Cortex of kidney (tissue), 1 donor: Measurements from ENCODE around the gene STAT5A.
"Not testable (repeated sequence)": the region's sequence is repeated elsewhere in the genome, so short reads cannot be mapped to it uniquely, and the experiment has no call there.

Source experiments
- DNase-seq: peaks from one replicate; lab custom pipeline; 2025; lab: John Stamatoyannopoulos, UW

The STAT5A gene

DNA sequence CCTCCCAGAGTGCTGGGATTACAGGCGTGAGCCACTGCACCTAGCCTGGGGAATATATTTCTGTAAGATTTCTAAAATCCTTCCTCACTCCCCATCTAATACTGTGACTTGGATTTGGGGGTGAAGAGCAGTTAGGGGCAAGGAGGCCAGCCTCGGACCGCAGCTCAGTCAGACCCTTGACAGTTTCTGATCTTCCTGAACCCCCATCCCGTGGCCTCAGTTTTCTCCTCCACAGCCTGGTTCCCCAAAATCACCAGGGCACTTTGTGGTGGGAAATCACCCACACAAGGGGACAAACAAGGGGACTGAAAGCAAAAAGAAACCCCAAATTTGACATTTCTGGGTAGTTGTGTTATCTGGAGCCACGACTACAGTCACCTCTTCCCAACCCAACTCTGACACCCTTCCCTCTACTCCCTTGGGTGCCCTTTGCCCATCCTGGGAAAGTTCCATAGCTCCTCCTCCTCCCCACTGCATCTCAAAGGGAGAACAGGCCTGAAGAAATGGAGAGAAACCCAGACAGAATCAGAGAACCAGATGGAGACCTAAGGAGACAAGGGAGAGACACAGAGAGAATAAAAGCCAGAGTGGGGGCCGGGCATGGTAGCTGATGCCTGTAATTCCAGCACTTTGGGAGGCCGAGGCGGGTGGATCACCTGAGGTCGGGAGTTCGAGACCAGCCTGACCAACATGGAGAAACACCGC lies 2.8 kb upstream of the STAT5A start:
- DNase-seq, result no peak

DNA sequence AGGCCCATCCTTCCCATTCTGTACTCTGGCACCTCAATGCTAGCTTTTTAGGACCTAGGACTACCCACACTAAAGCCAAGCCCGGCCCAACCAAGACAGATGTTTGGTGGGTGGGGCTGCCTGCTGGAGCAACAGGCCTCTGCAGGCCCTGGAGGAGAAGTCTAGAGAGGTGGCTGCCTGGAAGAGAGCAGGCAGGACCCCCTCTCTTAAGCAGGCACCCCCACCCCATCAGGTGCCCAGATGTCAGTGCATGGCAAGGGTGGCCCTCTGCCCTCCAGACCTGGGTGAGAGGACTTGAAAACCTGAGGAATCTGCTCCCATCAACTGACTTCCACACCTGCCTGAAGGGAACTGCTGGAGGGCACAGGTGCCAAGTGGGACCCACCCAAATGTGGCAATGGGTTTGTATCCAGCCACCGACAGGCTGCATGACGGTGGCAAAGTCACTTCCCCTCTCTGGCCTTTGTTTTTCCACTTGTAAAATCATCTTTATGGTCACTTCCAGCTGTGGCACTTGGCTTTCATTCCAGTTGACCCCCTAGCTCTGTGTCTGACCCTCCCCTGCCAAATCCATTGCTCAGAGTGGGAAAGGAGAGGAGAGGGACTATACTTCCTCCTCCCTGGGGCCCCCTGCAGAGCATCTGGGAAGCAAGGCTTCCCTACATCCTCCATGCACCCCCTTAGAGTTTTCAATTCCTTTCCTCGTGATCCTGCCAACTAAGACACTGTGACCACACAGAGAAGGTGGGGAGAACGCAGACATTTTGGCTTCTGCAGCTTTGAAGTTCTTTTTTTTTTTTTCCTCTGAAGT lies 1.7 kb upstream of the STAT5A start:
- DNase-seq, result no peak

DNA sequence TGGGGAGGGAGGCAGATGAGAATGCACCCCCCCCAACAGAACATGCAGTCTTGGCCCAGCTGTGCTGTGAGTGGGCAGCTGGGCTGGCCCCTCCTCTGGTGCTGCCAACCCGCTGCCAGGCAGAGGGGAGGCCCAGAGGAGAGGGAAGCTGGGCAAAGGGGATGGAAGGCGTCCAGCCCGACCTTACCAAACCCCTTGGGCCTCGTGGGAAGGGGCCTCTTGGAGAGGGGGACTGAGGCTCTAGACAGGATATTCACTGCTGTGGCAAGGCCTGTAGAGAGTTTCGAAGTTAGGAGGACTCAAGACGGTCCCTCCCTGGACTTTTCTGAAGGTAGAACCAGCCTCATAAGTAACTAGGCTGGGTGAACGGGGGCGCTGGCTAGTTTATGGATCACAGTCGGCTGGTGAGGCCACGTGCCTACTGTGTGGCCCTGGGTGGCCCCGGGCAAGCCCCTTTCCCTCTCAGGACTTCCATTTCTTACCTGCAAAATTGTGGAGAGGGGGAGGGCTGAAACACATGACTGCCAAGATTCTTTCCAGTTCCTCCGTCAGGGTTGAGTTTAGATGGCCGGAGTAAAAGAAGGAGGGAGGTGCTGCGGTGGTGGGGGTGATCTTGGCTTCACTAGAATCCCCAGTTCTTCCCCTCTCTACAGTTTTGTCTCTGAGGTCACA lies 857 bp upstream of the STAT5A start:
- DNase-seq, result no peak

DNA sequence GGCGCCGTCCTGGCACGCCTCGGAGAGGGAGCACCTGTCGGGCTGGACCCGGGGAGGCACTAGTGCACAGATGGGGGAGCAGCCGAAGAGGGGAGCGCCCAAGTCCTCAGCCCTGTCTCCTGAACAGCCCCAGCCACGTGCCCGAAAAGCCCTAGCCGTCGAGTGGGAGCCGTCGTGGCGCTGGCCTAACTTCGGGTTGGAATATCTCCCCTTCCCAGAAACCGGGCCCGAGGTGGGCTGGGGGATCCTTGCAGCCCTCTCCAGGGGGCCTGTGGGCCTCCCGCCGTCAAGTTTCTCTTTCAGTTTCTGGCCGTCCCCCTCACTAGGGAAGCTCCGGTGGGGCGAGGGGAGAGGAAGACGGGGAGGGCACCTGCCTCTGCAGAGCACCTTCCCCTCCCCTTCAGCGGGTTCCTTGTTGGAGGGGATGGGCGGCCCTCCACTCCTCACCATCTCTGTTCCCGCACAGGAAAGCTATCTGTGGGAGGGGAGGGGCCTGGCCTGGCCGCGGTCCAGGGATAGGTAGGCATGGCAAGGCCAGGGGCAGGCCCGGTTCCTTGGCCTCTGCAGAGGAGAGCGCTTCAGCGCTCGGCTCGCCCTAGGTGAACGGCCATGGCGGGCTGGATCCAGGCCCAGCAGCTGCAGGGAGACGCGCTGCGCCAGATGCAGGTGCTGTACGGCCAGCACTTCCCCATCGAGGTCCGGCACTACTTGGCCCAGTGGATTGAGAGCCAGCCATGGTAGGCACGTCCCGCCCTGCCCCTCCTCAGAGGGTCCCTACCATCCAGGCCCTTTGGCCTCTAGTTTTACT lies 709 bp downstream of the STAT5A start:
- no peak for DNase-seq

DNA sequence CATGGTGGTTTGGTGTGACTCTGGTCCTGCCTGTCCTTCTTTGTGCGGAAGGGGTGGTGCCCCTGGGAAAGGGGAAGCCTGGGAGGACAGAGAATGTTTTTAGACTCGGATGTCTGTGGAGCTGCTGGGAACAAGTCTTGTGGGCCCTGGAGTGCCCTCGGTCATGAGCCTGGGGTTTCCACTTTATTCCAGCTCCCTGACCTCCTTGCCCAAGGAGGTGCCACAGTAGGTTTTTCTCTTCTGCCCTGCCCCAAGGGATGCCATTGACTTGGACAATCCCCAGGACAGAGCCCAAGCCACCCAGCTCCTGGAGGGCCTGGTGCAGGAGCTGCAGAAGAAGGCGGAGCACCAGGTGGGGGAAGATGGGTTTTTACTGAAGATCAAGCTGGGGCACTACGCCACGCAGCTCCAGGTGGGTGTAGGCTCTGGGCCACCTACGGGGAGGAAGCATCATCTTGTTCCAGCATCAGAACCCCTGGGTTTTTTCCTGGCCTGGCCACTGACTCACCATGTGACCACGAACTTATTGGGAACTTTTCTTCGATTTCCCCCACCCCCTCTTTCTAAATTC lies 1.4 kb downstream of the STAT5A start:
- DNase-seq, result no peak

DNA sequence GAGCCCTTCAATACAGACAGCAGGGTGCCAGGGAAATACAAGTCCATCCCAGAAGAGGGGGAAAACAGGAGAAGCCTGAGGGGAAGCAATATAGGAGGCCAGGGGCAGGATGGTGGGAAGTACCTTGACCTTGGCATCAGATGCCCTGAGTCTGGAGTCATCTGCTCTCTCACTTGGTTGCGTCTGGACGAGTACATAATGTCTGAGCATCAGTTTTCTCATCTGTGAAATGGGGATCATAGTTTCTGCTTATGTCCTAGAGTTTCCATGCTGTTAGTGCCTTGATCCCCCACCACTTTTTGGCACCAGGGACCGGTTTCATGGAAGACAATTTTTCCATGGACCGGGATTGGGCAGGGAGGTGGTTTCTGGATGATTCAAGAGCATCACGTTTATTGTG lies 2.3 kb downstream of the STAT5A start:
- DNase-seq, result no peak

DNA sequence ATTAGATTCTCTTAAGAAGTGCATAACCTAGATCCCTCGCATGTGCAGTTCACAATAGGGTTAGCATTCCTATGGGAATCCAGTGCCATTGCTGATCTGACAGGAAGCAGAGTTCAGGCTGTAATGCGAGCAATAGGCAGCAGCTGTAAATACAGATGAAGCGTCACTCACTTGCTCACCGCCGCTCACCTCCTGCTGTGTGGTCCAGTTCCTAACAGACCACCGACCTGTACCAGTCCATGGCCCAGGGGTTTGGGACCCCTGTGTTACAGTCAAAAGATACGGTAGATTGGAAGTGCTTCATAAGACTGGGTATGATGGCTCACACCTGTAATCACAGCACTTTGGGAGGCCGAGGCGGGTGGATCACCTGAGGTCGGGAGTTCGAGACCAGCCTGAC lies 2.8 kb downstream of the STAT5A start:
- DNase-seq, result no peak

DNA sequence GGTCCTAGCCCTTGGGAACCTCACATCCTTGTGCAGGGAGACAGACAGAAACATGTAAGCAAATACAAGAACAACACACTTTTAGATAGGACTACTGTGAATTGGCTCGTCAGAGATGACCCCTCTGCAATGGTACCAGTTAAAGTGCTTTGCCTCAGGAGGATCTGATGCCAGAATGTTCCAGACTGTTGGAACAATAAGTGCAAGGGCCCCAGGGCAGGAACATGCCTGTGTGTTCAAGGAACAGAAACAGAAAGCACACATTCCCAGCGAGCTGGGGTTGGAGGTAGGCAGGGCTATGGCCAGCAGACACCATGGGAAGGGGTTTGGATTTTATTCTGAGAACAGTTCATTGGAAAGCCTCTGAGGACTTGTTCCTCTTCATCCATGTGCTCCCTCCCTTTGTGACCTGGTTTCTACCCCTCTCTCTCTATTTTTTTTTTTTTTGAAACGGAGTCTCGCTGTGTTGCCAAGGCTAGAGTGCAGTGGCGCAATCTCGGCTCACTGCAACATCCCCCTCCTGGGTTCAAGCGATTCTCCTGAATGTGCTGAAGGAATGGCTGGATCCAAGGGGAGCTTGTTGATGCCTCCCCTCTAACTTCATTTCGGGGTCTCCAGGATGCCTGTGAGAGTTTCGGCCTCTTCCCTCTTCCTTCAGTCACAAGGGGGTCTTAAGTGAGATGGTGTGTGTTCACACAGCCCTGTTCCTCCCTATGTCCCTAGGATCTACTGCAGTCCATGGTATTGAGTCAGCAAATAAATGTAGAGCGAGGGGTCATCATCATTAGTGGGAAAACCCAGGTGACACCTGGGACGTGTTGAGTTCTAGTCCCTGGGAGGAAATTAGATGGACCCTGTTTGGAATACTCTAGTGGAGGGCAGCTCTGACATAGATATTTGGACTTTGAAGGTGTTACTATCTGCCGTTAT lies 6.4 kb downstream of the STAT5A start:
- no peak for DNase-seq

DNA sequence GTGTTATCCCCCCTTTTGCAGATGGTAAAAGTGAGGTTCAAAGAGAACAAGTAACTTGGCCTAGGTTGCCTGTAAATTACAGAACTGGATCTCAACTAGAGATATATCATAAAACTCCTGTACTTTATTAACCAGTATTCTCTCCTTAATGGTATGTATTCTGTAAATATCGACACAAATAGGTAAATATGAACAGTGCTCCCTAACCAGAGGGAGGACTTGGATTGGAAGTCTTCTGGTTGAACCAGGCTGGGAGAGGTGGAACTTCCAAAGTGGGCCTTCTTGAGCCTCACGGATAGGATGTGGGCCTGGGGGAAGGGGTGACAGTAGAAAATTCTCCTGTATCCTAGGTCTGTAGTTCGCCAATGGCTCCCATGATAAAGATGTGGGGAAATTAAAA lies 7.7 kb downstream of the STAT5A start:
- DNase-seq, result no peak

DNA sequence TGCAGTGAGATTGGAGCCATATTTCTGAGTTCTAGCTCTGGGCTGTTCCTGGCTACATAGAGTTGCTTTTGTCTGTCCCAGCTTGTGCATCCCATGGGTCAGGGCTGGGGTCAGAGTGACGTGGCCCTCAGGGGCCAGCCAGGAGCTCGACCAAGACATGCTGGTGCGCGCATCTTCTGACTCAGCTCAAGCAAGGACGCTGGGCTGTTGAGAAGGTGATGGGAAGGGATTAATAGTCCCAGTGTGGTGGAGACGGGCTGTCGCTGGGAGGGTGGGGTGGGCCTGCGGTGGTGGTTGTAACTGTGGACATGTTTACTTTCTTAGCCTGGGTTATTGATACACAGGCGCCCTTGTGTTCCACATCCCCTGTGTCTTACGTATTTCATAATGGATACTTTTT lies 9.5 kb downstream of the STAT5A start:
- not testable (repeated sequence) for DNase-seq

DNA sequence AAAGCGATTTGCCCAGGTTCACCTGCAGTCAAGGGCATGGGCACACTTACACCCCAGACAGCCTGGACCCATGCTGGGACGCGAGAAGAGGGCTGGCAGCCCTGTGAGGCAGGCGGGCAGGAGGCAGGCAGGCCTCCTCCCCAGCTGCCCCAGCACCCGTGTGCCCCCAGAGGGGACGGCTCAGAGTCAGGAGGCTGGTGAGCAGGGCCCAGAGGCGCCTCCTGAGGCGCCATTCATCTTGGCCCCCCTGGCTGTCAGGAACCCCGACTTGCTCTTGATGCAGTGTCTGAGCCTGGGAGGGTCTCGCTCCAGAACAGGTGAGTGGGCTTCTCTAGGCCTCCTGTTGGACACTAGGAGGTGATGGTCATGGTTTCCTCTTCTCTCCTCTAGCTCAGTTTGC lies 11.1 kb downstream of the STAT5A start:
- not testable (repeated sequence) for DNase-seq

DNA sequence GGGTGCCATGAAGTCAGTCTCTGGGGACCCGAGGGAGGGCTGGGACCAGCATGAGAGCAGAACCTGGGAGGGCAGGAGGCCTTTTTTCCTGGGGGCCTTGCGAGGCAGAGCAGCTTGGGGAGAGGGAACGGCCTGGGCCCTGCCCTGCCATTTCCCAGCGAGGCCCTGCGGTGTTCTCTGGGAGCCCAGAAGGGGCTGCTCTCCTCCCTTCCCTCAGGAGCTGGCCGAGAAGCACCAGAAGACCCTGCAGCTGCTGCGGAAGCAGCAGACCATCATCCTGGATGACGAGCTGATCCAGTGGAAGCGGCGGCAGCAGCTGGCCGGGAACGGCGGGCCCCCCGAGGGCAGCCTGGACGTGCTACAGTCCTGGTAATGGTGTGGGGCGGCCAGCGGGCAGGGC lies 11.6 kb downstream of the STAT5A start:
- not testable (repeated sequence) for DNase-seq

DNA sequence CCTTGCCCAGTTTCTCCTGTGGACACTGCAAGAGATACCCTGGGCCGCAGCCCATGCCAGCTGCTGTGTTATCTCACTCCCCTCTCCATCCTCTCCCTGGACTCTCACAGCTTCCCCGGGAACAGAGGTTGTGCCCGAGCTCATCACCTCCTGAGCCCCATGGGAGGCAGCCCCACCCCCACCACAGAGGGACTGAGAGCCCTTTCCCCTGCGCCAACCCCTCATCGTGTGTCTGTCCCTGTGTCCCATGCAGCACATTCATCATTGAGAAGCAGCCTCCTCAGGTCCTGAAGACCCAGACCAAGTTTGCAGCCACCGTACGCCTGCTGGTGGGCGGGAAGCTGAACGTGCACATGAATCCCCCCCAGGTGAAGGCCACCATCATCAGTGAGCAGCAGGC lies 12.7 kb downstream of the STAT5A start:
- no peak for DNase-seq

DNA sequence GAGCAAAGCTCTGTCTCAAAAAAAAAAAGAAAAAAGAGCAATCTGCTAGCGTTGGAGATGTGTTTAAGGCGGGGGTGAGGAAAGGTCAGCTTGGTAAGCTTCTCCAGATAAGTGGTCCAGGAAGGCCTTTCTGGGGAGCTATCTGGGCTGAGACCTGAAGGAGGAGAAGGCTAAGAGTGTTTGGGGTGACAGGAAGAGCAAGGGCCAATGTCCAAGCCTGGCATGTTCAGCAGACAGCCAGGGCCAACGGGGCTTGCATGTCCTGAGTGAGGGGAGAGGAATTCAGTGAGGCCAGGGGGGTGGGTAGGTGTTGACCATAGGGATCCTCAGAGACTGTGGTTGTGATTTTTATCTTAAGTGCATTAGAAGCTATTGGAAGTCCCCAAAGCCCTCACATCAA lies 15.4 kb downstream of the STAT5A start:
- DNase-seq, result no peak

DNA sequence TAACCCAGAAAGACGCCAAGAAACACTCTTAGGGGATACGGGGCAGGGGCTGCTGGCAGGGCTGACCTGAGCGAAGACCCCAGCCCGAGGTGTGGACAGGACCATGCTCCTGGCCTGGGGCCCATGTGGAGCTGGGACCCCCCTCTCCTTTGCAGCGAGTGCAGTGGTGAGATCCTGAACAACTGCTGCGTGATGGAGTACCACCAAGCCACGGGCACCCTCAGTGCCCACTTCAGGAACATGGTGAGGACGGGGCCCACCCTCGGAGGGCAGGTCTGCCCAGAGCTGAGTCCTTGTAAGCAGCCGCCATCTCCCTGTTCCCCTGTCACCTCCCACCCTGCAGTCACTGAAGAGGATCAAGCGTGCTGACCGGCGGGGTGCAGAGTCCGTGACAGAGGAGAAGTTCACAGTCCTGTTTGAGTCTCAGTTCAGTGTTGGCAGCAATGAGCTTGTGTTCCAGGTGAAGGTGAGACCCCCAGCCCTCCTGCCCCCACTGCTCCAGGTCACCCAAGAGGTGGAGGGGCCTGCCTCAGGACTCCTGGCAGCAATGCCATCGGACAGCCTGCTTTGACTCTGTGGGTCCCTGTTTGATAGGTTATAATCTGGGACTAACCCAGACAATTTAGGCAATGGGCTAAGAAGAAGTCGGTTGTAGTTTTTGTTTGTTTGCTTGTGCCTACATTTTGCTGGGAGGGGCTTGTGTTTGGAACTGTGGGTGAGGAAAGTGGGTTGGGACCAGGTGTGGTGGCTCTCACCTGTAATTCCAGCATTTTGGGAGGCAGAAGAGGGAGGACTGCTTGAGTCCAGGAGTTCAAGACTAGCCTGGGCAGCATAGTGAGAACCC lies 16.1 kb downstream of the STAT5A start:
- DNase-seq, result no peak

DNA sequence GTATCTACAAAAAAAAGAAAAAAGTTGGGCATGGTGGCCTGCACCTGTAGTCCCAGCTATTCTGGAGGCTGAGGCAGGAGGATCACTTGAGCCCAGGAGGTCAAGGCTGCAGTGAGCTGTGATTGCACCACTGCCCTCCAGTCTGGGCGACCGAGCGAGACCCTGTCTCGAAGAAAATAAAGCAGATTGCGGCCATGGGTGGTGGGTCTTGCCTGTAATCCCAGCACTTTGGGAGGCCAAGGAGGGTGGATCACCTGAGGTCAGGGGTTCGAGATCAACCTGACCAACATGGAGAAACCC lies 16.7 kb downstream of the STAT5A start:
- DNase-seq, result not testable (repeated sequence)

DNA sequence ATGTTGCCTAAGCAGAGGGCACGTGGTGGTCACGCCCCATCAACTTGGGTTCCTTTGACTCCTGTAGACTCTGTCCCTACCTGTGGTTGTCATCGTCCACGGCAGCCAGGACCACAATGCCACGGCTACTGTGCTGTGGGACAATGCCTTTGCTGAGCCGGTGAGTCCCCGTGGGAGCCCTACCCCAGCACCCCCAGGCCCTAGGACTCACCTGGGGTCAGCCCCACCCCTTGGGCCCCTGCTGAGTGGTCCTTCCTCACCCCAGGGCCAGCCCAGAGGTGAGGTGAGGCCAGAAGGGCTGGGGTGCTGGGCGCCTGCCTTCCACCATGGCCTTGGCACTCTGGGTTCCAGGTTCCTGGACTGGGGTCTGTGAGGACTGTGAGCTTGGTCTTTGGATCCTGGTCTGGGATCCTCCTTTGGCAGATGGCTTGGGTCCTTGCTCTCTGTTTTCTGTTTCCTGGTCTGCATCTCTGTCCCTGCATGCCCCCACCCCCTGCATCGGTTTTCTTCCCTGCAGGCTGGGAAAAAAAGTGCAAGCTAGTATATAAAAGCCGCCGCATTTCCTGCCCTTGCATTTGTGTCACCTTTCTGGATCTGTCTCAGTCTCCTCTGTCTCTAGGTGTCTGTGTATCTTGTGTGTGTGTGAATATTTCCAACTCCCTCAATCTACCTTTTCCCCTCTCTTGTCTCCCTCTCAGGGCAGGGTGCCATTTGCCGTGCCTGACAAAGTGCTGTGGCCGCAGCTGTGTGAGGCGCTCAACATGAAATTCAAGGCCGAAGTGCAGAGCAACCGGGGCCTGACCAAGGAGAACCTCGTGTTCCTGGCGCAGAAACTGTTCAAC lies 17.5 kb downstream of the STAT5A start:
- no peak for DNase-seq

DNA sequence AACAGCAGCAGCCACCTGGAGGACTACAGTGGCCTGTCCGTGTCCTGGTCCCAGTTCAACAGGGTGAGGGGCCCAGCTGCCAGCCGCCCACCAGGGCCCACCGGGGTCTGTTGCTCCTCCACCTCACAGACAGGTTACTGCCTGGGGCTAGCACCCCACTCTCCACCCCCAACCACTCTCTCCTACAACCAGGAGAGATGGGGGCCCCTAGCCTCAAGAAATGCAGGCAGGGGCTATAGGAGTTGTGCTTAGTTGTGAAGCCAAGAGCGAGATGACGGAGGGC lies 18.0 kb downstream of the STAT5A start:
- no peak for DNase-seq

DNA sequence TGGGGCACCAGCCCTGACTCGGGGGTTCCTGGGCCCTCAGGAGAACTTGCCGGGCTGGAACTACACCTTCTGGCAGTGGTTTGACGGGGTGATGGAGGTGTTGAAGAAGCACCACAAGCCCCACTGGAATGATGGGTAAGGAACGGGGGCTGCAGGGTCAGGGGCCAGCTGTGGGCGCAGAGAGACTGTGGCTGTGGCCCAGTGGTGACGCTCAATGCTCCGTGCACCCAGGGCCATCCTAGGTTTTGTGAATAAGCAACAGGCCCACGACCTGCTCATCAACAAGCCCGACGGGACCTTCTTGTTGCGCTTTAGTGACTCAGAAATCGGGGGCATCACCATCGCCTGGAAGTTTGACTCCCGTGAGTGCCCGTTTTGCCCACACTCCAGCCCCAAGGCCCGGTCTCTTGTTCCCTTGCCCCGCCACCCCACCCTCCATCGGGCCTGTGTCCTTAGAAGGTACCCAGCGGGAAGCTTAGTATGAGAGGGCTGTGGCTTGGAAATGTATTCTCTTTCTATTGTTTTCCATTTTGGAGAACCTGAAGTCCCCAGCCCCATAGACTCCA lies 19.1 kb downstream of the STAT5A start:
- no peak for DNase-seq
